Measurements from ENCODE around the gene NOP53.
"Not testable (repeated sequence)": the region's sequence is repeated elsewhere in the genome, so short reads cannot be mapped to it uniquely, and the experiment has no call there.

Gene NOP53

DNA sequence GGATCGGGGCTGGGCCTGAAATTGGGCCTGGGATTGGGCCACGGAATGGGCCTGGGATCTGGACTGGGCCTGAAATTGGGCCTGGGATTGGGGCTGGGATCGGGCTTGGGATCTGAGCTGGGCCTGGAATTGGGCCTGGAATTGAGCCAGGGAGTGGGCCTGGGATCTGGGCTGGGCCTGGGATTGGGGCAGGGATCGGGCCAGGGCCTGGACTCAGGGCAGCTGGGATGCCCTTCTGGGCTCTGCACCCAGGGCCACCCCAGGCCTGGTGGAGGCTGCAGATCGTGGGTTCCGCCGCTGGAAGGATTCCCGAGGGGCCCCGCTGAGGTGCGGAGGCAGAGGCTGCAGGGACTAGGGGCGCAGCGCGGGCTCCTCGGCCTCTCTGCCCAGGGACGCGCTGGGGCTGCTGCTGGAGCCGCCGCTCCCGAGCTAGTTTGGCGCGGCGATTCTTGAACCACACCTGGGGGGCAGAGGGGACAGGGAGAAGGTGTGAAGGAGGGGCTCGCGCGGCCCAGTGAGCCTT, 57.2 kb downstream of the NOP53 start:
- no peak for FAIRE-seq
- no peak for TF ChIP-seq PAX5 (IDR thresholded peaks at IDR 0.05; ENCODE audit: insufficient read depth, low read length, severe bottlenecking)
- no peak for DNase-seq (ENCODE audit: insufficient read length, low spot score)

- FAIRE-seq; DNase-seq (ENCODE audit: insufficient read length, low spot score): not testable (repeated sequence)
Observed at GRCh38 chr19:47803148-47803547, 57.8 kb downstream of the NOP53 start.

GRCh38 chr19:47803671-47804070, 58.3 kb downstream of the NOP53 start:
- DNase-seq (ENCODE audit: insufficient read length, low spot score); FAIRE-seq: not testable (repeated sequence)

- DNase-seq (ENCODE audit: insufficient read length, low spot score); FAIRE-seq: not testable (repeated sequence)
Observed at GRCh38 chr19:47804451-47804850, 59.1 kb downstream of the NOP53 start, which contains the start of gene TPRX1. Gene TPRX1 (minus strand): TSS chr19:47804551. CDS start chr19:47804539, 12 bp downstream.

GRCh38 chr19:47805313-47805712, 60.0 kb downstream of the NOP53 start:
- no peak for FAIRE-seq
- DNase-seq (ENCODE audit: insufficient read length, low spot score): no peak
- TF ChIP-seq TAF1 (IDR thresholded peaks at IDR 0.05; ENCODE audit: low read depth, low read length): no peak
- no peak for TF ChIP-seq POLR2AphosphoS5 (IDR thresholded peaks at IDR 0.05; ENCODE audit: low read depth, low read length)
- TF ChIP-seq SPI1 (IDR thresholded peaks at IDR 0.05; ENCODE audit: low read depth, low read length): no peak
- no peak for TF ChIP-seq POLR2A (IDR thresholded peaks at IDR 0.05; ENCODE audit: low read depth, low read length)
- no peak for TF ChIP-seq PAX5 (IDR thresholded peaks at IDR 0.05; ENCODE audit: insufficient read depth, low read length, severe bottlenecking)
- no peak for TF ChIP-seq POU2F2 (IDR thresholded peaks at IDR 0.05; ENCODE audit: low read depth, low read length)

DNA sequence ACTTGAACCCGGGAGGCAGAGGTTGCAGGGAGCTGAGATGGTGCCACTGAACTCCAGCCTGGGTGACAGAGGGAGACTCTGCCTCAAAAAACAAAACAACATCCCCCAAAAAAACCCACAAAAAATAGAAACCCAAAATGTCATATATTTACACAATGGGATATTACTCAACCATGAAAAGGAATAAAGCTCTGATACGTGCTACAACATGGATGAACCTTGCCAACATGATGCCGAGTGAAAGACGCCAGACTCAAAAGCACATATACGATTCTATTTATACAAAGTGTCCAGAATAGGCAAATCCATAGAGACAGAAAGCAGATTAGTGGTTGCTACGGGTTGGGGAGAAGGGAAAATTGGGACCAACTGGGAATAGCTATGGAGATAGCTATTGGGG, 61.1 kb downstream of the NOP53 start:
- DNase-seq (ENCODE audit: insufficient read length, low spot score) (no peak), FAIRE-seq (no peak)
- no peak for TF ChIP-seq POU2F2 (IDR thresholded peaks at IDR 0.05; ENCODE audit: low read depth, low read length)
- no peak for TF ChIP-seq POLR2A (IDR thresholded peaks at IDR 0.05; ENCODE audit: low read depth, low read length)
- TF ChIP-seq PAX5 (IDR thresholded peaks at IDR 0.05; ENCODE audit: insufficient read depth, low read length, severe bottlenecking): no peak

Data from GM12891 (cell line).